Pancreas (tissue), 10 donors: ENCODE results near the gene ARHGEF16. TPM values are rescaled to one million over a fixed set of nuclear protein-coding genes. Genes with fewer than 3 reads are reported as not detected.

ENCODE experiments used
- ATAC-seq, 4 donors: fragments of 200-7000 bp; cut with Tn5 transposase; one replicate each; pipeline versions ENCODE4 v1.8.0 to v1.9.1; 2020; ENCODE audit warnings: mild to moderate bottlenecking in 4 of 4, moderate library complexity in 4 of 4
- DNase-seq, 6 donors: peaks; one replicate each; pipeline ENCODE4 v3.0.0-alpha.2; 2020
- FAIRE-seq: peaks from 2 replicates; lab custom pipeline; 2012; peaks lifted over from hg19 to GRCh38; lab: Jason Lieb, UNC
- H3K27ac ChIP-seq, 4 donors: fragments of 200-600 bp; sonication (generic); 1 replicate in 3 of 4; 2 replicates in 1 of 4; pipeline versions ENCODE4 v1.5.0 to v1.8.0; 2020
- H3K27me3 ChIP-seq, 4 donors: fragments of 200-600 bp; one replicate each; pipeline ENCODE4 v1.8.0; 2021
- H3K36me3 ChIP-seq, 3 donors: fragments of 200-600 bp; sonication (generic) in 1 of 3; one replicate each; pipeline versions ENCODE4 v1.5.0 to v1.8.0; 2020 to 2021
- H3K4me1 ChIP-seq, 3 donors: fragments of 200-600 bp; one replicate each; pipeline ENCODE4 v1.8.0; 2021
- H3K4me3 ChIP-seq, 4 donors: fragments of 200-600 bp; sonication (generic) in 2 of 4; one replicate each; pipeline versions ENCODE4 v1.5.0 to v1.8.0; 2020 to 2021
- H3K9me3 ChIP-seq, 4 donors: fragments of 200-600 bp; one replicate each; pipeline ENCODE4 v1.8.0; 2021
- WGBS, 2 donors: extraction: QIAGEN DNeasy Blood & Tissue Kit; methylation state at CpG; one replicate each; pipeline ENCODE4 v1.1.7; 2013; 5-methylcytosine and 5-hydroxymethylcytosine counted together
- intact Hi-C, 3 donors: fragments of 100-400 bp; cut with DNase I; formaldehyde crosslinking; loops; one replicate each; pipeline versions ENCODE4 v1.11.1 to v1.14.2; 2022
- polyA plus RNA-seq, 2 donors: library from polyadenylated mRNA; stranded (reverse); fragments of 200-250 nt; gene quantifications; one replicate each; pipeline ENCODE4 v1.2.3, GENCODE V29; 2013
- total RNA-seq, 6 donors: library from RNA; stranded (reverse); fragmentation: NEBNext Ultra II Directional in 4 of 6; extraction: Animal tissue kit (Norgen Biotek cat#: 25700) in 4 of 6; gene quantifications; one replicate each; pipeline versions ENCODE4 v1.2.1 to v1.2.4, GENCODE V29; 2021 to 2023
- TF ChIP-seq, protein P1 (sequence below), 4 donors: fragments of 200-600 bp; sonication (generic) in 3 of 4; IDR thresholded peaks; one replicate each; pipeline versions ENCODE4 v1.5.0 to v1.8.0; 2021; ENCODE audit warnings: antibody characterized with exemption in 4 of 4
- donor health status: healthy with polysubstance abuse.
- donor health status: DM: no; HTN: no; CAD: no; lungs with moderate emphysema.
- donor health status: DM: no; HTN: no; CAD: no.
- donor health status: control.
- donor health status: control.
- donor health status: Bipolar disorder and iron deficiency.
- donor health status: DM: yes; HTN: yes; CAD: no.
- donor health status: DM: no; HTN: no; CAD: no.
- donor health status: DM: no; HTN: no; CAD: no.
- donor health status: DM: yes; HTN: yes; CAD: no.

The ARHGEF16 gene
- total and polyA plus RNA-seq, 8 donors, result 8.2 to 26.4 (median 9.8) TPM

DNA sequence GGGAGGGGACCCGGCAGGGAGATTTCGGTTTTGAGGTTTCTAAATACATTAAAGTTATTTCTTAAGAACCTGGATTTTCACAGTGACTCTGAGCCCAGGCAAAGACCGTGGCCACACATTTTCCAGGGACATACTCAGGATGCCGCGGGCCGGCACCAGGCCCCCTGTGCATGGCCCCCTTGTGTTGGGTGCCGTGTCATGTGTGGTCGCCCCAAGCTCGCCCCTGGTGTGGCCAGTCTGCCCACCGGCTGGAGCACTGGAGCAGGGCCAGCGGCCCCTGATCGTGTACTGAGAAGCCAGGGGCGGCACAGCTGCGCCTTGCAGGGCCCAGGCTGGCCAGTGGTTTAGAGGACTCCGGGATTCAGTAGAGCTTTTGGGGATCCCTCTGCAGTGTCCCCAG lies 26.6 kb downstream of the ARHGEF16 start:
- no peak for FAIRE-seq
- no peak overlapping the region for H3K27ac ChIP-seq
- 76 to 78% methylated on average over 15 of the region's 15 CpGs for WGBS, 2 donors
- no peaks in the 10 kb centered on the region for H3K4me1 ChIP-seq
- H3K4me3 ChIP-seq, result no peak overlapping the region
- no peaks in the 10 kb centered on the region for H3K27me3 ChIP-seq
- TF ChIP-seq, protein P1, sequence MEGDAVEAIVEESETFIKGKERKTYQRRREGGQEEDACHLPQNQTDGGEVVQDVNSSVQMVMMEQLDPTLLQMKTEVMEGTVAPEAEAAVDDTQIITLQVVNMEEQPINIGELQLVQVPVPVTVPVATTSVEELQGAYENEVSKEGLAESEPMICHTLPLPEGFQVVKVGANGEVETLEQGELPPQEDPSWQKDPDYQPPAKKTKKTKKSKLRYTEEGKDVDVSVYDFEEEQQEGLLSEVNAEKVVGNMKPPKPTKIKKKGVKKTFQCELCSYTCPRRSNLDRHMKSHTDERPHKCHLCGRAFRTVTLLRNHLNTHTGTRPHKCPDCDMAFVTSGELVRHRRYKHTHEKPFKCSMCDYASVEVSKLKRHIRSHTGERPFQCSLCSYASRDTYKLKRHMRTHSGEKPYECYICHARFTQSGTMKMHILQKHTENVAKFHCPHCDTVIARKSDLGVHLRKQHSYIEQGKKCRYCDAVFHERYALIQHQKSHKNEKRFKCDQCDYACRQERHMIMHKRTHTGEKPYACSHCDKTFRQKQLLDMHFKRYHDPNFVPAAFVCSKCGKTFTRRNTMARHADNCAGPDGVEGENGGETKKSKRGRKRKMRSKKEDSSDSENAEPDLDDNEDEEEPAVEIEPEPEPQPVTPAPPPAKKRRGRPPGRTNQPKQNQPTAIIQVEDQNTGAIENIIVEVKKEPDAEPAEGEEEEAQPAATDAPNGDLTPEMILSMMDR (IDR thresholded peaks at IDR 0.05), result no peak
- no peak for ATAC-seq
- H3K36me3 ChIP-seq, result no peaks in the 10 kb centered on the region
- H3K9me3 ChIP-seq, result no peaks in the 10 kb centered on the region
- no peak for DNase-seq
- intact Hi-C loops, result no loop called here

DNA sequence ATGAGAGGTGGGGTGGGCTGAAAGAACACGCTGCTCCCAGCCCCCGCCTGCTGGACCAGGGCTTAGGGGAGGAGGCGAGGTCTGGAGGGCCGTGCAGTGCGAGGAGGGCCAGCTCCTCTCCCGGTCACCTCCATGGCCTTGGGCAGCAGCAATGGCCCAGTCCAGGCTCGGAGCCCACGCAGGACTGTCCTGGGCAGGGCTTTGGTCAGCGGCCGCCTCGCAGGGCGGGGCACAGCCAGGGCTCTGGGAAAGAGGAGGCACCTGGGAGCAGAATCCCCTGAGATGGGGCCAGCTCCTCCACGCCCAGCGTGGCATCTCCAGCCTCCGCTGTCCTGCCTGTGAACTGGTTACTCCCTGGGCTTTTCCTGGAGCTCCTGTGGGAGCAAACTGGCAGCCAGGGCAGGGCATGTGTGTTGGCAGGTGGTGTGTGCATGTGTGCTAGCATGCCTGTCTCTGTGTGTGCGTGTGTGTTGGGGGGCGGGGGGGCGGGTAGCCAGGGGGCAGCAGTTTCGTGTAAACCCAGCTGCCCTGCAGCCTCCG lies 27.4 kb downstream of the ARHGEF16 start:
- TF ChIP-seq, protein P1 (IDR thresholded peaks at IDR 0.05), result no peak
- H3K36me3 ChIP-seq, result no peaks in the 10 kb centered on the region
- 68 to 71% methylated on average over 20 of the region's 20 CpGs for WGBS, 2 donors
- H3K4me3 ChIP-seq, result no peak overlapping the region
- H3K27me3 ChIP-seq, result no peaks in the 10 kb centered on the region
- H3K4me1 ChIP-seq, result no peaks in the 10 kb centered on the region
- DNase-seq, result no peak
- ATAC-seq, result peak in 1 of 4 donors; percentile 3
- H3K27ac ChIP-seq, result no peak overlapping the region
- H3K9me3 ChIP-seq, result no peaks in the 10 kb centered on the region
- intact Hi-C loops, result loop anchor here in 1 of 3 donors (2.0 kb wide), 1 partner anchor 29 kb away; no protein-coding TSS in a partner anchor
- FAIRE-seq, result no peak

DNA sequence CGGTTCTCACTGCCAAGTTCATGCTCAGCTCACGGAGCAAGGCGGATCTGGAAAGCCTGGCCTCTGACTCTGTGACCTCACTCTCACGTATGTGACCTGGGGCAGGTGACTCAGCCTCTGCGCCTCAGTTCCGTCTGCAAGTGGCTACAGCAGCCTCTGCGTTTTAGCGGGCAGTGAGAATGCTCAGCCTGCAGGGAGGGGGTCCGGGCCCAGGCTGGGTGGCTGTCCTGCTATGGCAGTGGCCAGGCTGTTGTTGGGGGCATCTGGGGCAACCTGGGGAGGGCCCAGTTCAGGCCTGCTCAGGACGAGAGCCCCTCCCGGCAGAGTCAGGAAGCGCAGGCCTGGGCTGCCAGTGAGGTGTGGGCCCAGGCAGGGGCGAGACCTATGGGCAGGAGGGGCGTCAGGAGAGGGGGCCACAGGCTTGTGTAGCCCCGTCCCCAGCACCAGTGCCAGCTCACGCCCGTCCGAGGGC lies 27.9 kb downstream of the ARHGEF16 start:
- no peaks in the 10 kb centered on the region for H3K36me3 ChIP-seq
- DNase-seq (no peak), FAIRE-seq (no peak), ATAC-seq (peak in 2 of 4 donors; percentile 20 to 31)
- H3K4me1 ChIP-seq, result no peaks in the 10 kb centered on the region
- H3K9me3 ChIP-seq, result no peaks in the 10 kb centered on the region
- WGBS, 2 donors, result 68 to 69% methylated on average over 14 to 18 of the region's 18 CpGs
- intact Hi-C loops, result loop anchor here in 1 of 3 donors (2.0 kb wide), 1 partner anchor 30 kb away; no protein-coding TSS in a partner anchor
- no peak overlapping the region for H3K4me3 ChIP-seq
- no peaks in the 10 kb centered on the region for H3K27me3 ChIP-seq
- TF ChIP-seq, protein P1 (IDR thresholded peaks at IDR 0.05), result no peak
- H3K27ac ChIP-seq, result no peak overlapping the region

DNA sequence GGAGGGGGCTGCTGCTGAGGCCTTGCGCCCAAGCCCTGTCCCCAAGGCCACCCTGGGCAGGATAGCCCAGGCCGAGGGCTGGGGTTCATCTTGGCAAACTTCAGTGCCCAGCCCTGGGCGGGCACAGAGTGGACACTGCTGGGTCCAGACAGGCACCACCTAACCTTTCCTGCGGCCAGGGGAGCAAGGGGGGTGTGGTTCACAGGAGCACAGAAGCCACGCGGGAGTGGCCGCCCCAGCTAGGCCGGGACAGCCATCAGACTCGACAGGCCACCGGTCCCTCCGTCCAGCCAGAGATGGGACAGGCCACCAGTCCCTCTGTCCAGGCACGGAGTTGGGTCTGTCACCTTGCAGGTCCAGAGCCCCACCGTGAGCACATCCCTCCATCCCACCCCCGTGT lies 28.9 kb downstream of the ARHGEF16 start:
- no peak for FAIRE-seq
- H3K4me3 ChIP-seq, result no peak overlapping the region
- no peaks in the 10 kb centered on the region for H3K9me3 ChIP-seq
- DNase-seq, result no peak
- intact Hi-C loops, result loop anchor here in 1 of 3 donors (2.0 kb wide), 1 partner anchor 31 kb away; no protein-coding TSS in a partner anchor
- 56 to 69% methylated on average over 13 to 14 of the region's 14 CpGs for WGBS, 2 donors
- TF ChIP-seq, protein P1 (IDR thresholded peaks at IDR 0.05), result no peak
- no peak overlapping the region for H3K27ac ChIP-seq
- no peaks in the 10 kb centered on the region for H3K27me3 ChIP-seq
- no peaks in the 10 kb centered on the region for H3K4me1 ChIP-seq
- ATAC-seq, result peak in 3 of 4 donors; percentile 6 to 14 (median 12)
- no peaks in the 10 kb centered on the region for H3K36me3 ChIP-seq
